Putamen (tissue), 1 donor: ENCODE results near the gene ODAD2.
"Not testable (repeated sequence)": the region's sequence is repeated elsewhere in the genome, so short reads cannot be mapped to it uniquely, and the experiment has no call there.

Source experiments
- DNase-seq: peaks from one replicate; pipeline ENCODE4 v3.0.0-alpha.2; 2016; ENCODE audit warnings: low spot score

The ODAD2 gene, protein sequence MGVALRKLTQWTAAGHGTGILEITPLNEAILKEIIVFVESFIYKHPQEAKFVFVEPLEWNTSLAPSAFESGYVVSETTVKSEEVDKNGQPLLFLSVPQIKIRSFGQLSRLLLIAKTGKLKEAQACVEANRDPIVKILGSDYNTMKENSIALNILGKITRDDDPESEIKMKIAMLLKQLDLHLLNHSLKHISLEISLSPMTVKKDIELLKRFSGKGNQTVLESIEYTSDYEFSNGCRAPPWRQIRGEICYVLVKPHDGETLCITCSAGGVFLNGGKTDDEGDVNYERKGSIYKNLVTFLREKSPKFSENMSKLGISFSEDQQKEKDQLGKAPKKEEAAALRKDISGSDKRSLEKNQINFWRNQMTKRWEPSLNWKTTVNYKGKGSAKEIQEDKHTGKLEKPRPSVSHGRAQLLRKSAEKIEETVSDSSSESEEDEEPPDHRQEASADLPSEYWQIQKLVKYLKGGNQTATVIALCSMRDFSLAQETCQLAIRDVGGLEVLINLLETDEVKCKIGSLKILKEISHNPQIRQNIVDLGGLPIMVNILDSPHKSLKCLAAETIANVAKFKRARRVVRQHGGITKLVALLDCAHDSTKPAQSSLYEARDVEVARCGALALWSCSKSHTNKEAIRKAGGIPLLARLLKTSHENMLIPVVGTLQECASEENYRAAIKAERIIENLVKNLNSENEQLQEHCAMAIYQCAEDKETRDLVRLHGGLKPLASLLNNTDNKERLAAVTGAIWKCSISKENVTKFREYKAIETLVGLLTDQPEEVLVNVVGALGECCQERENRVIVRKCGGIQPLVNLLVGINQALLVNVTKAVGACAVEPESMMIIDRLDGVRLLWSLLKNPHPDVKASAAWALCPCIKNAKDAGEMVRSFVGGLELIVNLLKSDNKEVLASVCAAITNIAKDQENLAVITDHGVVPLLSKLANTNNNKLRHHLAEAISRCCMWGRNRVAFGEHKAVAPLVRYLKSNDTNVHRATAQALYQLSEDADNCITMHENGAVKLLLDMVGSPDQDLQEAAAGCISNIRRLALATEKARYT

DNA sequence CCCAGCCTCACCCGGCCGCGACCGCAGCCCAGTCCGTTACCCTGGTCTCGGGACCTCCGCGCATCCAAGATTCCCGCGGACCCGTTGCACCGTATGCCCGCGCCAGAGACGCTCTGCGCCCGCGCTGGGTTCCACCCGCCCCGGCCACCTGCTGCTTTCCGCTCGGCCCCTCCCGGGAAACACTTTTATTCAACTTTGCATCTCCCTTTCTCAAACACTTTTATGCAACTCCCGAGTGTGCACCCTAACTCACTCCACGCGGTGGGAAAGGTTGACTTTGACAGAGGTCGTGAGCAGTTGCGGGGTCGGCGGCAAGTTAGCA, at the start of gene ODAD2:
TSS of gene ODAD2 (minus strand) at position 126 of the 322 bp plus-strand sequence. CDS start 3,937 bp downstream, outside the sequence.
- DNase-seq, result no peak

DNA sequence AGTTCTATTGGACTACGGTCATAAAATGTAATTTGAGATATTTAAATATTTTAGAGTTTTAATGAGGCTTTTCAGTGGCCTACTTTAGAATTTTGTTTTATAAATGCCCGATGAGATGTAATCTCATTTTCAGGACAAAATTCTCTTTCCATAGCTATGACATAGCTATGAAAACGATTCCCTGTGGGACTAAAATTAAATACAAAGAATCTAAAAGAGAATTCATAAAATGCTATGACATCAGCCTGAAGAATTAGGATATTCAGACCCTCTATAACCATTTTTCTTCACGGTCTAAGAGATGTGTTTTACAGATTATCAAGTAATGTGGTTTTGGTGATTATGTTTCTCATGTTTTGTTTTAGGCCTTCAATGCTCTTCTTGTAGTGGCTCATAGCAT, 48.2 kb upstream of the ODAD2 start:
- DNase-seq, result no peak

DNA sequence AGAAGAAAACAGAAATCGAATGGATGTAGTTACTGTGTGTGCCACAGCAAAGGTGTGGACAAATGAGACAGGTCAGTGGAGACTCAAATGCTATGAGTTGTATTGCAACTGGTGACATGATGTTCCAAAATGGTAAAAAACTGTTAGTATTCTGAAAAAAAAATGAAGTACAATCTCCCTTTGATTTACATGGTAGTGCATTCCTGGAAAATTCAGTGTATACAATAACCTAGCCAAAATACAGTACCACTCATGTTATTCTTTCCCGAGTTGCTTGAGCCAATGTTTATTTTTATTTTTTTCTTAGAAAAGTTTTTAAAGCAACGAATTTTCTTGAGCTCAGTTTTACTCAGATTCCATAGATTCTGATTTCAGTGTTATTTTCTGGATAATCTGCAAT, 47.7 kb upstream of the ODAD2 start:
- no peak for DNase-seq

DNA sequence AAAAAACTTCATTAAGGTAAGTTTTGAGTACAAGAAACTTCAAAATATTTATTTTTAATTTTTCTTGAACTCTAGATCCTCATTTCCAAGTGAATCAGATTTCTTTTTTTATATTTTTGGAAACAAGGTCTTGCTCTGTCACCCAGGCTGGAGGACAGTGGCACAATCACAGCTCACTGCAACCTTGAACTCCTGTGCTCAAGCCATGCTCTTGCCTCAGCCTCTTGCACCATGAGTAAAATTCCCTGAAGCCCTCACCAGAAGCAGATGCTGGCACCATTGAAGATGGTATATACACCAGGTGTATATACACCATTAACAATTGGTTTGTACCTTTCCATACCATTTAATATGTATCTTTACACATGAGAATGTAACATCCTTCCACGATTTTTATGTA, 45.1 kb upstream of the ODAD2 start:
- DNase-seq, result no peak

DNA sequence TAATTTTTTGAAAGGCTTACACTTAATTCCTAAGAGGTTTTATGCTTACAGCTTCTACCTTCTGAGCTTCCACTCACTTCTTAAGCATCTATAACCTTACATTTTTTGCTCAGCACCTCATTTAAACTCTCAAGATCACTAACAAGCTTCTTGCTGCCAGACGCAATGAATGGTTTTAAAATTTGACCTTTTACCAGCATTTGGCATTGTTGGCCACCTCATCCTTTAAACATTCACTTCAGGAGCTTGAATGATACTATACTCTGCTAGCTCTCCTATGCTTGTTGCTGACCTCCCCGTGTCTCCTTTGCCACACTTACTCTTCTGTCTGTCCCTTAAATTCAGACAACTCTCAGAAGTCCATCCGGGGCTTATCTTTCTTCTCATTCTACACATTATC, 37.7 kb upstream of the ODAD2 start:
- no peak for DNase-seq

DNA sequence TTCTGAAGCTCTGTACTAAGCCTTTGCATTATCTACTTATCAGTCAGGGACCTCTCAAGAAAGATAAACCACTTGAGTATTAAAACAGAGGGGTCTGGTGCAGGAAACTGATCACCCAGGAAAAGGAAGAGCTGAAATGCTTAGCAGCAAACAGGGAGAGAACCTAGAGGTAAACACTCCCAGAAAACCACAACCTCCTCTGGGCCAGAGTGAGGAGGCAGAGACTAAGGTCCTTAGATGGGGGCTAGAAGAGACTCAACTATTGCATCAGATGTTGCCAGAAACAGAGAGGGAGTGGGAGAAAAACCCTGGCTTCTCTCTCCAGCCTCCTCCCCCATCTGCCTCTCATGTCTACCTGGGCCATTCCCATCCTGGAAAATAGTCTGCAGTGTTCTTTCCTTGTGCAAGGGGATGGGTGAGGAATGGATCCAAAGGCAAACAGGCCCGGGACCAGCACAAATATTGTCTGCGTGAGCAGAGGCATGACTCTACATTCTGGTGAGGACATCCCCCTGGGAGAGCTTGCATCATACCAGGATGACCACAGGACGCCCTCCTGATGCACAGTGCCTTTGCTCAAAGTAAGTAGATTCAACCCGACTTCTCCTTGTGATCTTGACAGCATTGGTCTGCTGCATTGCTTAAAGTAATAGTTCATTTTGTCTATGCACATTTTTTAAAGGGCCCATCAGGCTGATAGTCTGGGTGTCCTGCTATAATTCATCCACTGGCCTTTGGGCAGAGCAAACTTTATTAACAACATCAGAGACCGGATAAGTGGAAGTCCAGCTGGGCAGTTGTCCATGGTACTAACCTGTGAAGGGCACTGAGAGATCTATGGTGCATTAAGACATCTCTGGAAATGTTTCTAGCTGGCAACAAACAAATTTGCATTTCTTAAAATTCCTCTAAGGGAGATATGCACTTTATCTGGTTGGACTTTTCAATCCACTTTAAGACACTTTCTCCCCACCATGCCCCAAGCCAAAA, 22.4 kb upstream of the ODAD2 start:
- DNase-seq, result no peak

DNA sequence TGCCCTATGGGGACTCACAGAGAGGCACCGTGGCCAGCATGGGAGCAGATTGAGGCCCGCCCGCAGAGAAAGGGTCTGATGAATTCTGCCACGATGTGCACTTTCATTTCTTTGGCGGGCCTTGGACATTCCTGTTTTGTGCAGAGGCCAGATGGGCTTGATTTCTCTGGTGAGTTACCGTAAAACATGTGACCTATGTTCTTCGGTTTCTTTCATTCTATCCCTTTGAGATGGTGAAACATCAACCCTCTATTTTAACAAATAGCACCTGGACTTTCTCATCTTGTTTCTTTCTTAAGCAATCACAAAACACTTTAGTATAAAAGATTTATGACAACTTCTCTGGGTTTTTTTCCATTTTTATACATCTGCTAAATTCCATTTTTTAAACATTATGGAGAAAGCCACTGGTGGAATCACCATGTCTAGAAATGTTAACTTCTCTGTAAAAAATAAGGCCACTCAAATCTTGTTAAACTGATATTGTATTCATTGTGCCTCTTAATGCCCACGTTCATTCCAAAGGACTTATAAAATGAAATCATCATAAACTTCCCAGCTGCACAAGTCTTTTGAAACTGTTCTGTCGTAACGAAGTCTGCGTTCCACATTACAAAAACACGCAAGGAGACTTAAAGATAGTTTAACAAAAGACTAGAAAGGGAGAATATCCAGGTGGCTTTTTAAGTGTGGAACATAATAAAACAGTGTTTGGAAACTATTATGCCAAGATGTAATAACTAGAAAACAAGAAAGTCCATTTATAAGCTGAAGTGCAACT, 21.4 kb upstream of the ODAD2 start:
- DNase-seq, result no peak

DNA sequence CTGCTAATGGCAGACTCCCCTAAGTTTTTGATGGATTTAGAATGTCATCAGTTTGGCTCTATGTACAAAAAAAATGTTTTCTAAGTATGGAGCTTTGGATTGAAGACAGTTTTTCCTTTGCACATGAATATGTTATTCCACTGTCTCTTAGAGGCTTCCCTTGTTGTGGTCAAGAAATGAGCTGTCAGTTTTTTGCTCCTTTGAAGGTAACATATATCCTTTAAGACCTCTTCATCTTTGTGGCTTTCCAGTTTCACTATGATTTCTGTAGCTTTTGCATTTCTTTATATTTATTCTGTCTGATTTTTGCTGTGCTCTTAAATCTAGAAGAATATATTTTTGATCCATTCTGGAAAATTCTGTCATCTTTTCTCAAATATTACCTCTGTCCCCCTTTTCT, 15.8 kb upstream of the ODAD2 start:
- no peak for DNase-seq

DNA sequence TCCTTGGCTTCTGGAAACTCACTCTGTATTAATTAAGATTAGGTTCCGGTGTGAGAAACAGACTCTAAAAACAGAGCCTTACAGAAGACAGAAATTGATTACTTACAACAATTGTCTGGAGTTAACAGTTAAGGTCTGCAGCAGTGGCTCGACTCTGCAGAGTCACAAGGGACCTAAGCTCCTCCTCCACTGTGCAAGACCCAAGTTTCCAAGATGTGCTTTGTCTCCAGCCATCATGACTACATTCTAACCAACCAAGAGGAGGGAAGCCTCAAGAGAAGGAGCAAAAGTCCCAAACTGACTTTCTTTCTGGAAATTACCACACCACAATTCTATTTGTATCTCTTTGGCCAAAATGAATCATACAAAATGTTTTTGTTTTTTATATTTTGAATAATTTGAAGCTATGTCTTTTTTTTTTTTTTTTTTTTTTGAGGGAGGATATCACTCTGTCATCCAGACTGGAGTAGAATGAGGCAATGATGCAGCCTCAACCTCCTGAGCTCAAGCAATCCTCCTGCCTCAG, 14.2 kb upstream of the ODAD2 start:
- DNase-seq, result no peak

DNA sequence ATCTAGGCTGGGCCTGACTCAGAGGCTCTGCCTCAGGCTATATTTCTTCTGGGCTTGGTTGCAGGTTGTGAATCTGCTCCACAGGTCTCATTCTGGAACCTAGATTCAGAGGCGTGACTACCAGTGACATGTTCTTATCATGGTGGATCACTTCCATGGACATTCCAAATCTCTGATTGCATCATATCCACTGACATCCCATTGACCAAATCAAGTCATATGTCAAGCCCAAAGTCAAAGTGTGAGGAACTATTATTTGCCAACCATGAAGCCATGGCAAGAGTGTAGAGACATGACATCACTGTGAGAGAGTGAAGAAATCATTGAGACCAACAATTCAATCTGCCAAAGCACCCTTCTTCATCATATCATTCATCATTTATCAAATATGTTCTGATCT, 11.9 kb upstream of the ODAD2 start:
- DNase-seq, result no peak

DNA sequence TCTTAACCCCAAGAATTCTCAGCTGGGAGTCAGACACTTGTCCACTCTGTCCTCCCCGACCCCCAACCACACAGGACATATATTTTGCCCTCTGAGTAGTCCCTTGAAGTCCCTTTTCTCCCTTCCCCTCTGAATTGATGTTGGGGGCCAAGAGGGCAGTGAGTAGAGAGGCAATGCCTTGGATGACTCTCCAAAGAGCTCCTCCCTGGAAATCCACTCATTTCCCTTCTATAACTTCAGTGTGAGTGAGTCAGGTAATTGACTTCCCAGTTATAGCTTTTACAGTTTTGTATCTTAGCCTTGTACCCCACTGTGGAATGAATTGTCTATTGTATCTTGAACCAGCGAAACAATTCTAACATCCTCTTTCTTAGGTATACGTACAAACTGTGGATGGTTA, 9.2 kb upstream of the ODAD2 start:
- DNase-seq, result no peak

DNA sequence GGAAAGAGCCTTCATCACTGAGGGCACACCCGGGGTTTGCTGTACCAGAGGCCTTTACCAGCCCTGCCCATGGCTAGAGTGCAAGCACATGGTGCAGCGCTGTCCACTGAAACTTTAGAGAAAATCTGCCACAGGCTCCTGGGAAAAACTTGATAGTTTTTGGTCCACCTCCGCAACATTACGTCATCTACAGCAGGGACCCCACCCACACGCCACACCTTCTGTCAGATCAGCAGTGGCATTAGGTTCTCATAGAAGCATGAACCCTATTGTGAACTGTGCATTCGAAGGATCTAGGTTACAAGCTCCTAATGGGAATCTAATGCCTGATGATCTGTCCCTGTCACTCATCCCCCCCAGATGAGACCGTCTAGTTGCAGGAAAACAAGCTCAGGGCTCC, 2.5 kb upstream of the ODAD2 start:
- DNase-seq, result no peak

DNA sequence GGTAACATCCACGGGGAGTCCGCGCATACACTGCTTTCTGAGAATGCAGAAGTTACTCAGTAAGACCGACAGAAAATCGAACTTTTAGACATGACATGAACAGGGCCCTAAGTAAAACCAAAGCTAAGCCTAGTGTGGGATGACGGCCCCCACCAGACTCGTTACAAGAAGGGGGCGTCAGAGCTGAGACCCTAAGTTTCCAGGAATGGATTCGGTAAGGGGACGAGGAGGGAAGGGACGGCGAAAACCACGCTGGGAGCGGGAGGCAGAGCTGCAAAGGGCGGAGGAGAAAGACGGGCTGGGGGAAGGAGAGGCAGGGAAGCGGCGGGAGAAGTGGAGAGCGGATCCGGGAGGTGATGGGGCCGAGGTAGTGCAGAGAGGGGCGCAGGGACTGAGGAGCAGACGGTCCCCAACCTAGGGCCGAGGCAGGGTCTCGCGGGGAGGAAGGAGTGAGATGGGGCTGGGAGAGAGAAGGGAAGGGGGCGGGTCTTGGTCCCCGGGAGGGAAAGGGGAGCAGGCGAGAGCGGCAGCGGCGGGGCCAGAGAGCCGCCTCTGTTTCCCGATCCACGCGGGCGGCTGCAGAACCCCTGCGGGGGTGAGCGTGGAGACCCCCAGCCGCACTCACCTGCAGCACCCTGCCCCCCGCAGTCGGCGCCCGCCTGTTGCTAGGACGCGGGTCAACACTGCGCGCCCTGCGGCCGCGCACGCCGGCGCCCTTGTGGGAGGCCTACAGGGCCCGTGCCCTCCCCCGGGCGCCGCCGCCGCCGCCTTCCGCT, 513 bp downstream of the ODAD2 start:
- no peak for DNase-seq

DNA sequence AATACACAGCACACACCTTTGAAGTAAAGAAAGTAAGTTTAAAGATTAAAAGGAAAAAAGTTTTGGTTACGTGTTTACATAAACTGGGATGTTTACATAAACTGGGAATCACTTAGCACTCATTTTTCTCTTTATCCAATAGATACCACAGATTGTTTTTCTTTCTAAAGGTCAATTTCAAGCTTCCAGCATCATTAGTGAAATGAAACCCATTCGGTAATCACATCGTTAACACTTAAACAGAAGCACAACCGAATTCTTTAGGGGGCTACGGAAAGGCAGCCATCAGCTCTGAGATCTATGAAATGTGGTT, 1.1 kb downstream of the ODAD2 start:
- no peak for DNase-seq

DNA sequence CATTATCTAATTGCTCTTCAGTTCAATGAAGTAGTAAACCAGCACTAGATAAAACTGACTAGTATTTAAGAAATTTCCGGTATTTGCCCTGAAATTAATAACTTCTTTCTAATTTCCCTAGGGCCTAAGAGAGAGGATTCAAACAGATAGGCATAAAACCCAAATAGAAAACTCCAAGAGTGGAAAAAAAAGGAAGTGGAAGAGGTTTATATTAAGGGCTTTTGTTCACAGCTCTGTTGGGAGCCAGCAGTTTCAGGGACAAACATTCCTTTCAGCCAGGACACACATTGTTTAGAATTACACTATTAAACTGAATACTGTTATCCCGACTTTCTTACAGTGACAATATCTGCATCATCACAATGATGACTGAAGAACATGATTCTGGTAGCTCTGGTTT, 3.6 kb downstream of the ODAD2 start:
- no peak for DNase-seq

DNA sequence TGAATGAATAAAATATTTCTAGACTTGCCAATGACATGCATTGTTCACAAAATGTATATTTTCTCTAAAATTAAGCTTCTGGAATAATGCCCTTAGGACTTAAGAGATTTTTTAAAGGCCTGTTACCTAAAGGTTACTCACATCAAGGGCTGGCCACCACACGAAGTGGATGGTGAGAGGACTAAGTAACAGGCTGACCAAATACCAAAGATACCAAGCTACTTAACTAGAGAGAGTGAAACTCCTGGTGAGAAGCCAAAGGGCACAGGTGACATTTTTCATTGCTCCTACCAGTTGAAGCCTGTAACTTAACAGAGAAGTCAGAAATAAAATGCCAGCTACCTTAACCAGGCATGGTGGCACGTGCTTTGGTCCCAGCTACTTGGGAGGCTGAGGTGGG, 9.5 kb downstream of the ODAD2 start:
- not testable (repeated sequence) for DNase-seq

DNA sequence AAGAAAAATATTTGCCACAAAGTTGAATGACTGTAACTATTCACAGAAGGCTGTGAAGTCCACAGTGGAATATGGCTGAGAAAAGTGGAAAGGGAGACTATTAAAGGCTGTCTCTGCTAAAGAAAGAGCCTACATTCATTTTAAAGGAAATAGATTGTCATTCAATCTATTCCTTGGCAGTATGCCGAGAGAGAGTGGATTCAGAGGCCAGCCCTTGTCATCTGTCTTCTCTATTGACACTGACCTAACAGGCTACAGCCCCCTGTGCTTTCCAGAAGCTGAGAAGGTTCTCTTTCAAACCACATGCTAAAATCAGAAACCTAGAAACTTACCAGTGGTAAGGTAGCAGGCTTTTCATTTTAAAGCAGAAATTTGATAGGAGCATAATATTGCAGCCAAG, 12.1 kb downstream of the ODAD2 start:
- no peak for DNase-seq

DNA sequence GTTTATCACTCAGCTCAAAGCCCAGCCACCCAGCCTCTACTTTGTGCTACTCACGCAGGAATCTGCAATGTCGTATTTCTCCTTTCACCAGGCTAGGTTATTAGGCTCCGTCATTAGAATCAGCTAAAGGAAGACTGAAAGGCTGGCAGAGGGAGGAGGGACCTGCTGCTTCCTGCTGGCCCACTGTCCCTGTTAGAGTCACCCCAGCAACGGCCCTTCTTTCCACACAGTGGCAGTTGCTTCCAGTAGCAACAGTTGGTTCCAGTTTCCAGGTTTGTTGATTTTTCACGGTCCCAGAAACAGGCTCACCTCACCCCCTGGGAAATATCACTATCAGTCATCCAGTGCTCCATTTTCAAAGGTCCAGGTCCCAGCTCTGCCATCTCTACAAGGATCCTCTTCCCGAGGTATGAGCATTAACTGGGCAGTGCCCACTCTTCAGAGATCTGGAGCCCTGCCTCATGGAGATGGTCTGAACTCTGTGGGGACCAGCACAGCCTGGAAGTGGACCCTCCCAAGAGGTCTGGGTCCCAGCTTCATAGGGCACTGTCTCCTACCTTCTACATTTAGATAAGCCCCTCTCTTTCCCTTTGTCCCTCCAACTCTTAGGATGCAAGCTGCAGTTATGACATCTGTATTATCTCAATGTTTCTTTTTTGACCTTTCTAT, 15.9 kb downstream of the ODAD2 start:
- no peak for DNase-seq

DNA sequence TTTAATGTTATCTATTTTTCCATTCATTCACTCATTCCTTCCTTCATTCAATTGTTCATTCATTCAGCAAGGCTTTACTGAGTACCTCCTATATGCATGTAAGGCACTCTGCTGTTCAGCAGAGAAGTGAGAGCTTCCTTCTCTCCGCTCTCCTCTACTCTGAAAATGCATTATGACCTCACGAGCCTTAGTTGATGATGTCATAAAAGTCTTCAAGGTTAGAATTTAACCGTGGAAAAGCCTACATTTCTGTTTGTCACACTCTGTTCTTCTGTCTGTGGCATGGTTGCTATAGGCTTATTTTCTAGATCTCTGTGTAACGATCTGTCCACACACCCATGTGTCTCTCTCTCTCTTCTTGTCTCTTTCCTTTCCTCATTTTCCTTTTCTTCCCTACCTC, 17.1 kb downstream of the ODAD2 start:
- DNase-seq, result no peak

DNA sequence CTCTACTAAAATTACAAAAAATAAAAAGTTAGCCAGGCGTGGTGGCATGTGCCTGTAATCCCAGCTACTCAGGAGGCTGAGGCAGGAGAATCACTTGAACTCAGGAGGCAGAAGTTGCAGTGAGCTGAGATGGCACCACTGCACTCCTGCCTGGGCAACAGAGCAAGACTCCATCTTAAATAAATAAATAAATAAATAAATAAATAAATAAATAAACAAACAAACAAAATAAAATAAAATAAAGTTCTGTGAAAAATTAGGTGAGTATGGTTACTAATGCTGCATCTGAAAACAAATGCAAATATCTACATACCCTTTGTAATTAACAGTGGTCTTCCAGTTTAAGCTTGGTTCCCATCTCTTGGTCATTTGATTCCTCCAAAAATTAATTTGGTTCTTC, 28.1 kb downstream of the ODAD2 start:
- DNase-seq, result not testable (repeated sequence)
